IPS DF 4.7 (cell line): ENCODE measurements around the gene OR2G2.

ENCODE experiments used
- DNase-seq: peaks from one replicate; pipeline ENCODE4 v3.0.0-alpha.2; 2013; ENCODE audit warnings: low spot score; ENCODE audit errors: extremely low read depth

The OR2G2 gene

GRCh38 chr1:247588060-247588459, at the start of gene OR2G2:
Gene OR2G2, plus strand, starts transcription at chr1:247588360. Its CDS starts 0 bp downstream, at chr1:247588360.
- no peak for DNase-seq

- no peak for DNase-seq
Observed at GRCh38 chr1:247538561-247538960, 49.6 kb upstream of the OR2G2 start.

- DNase-seq, result no peak
Observed at GRCh38 chr1:247539215-247539614, 48.9 kb upstream of the OR2G2 start.

GRCh38 chr1:247540581-247540980, 47.6 kb upstream of the OR2G2 start:
- no peak for DNase-seq

- no peak for DNase-seq
Observed at GRCh38 chr1:247542811-247543210, 45.3 kb upstream of the OR2G2 start.

- DNase-seq, result no peak
Observed at GRCh38 chr1:247548092-247548491, 40.1 kb upstream of the OR2G2 start.

GRCh38 chr1:247548769-247549182, 39.4 kb upstream of the OR2G2 start, which contains the start of gene GCSAML:
Gene GCSAML, plus strand, starts transcription at chr1:247549134. Its CDS starts 58 bp downstream, at chr1:247549192.
- no peak for DNase-seq

GRCh38 chr1:247551721-247552120, 36.4 kb upstream of the OR2G2 start:
- no peak for DNase-seq

GRCh38 chr1:247552231-247552630, 35.9 kb upstream of the OR2G2 start:
- DNase-seq, result no peak

- DNase-seq, result no peak
Observed at GRCh38 chr1:247557926-247558674, 30.1 kb upstream of the OR2G2 start.

- no peak for DNase-seq
Observed at GRCh38 chr1:247561711-247562110, 26.4 kb upstream of the OR2G2 start.

- no peak for DNase-seq
Observed at GRCh38 chr1:247562198-247562597, 26.0 kb upstream of the OR2G2 start.

- no peak for DNase-seq
Observed at GRCh38 chr1:247574236-247574635, 13.9 kb upstream of the OR2G2 start.

- no peak for DNase-seq
Observed at GRCh38 chr1:247574664-247575063, 13.5 kb upstream of the OR2G2 start.

- no peak for DNase-seq
Observed at GRCh38 chr1:247576514-247576913, 11.6 kb upstream of the OR2G2 start.

GRCh38 chr1:247578946-247579460, 9.2 kb upstream of the OR2G2 start:
- no peak for DNase-seq

- DNase-seq, result no peak
Observed at GRCh38 chr1:247605286-247605685, 17.1 kb downstream of the OR2G2 start, which contains the start of gene OR2G3. Gene OR2G3, plus strand, starts transcription at chr1:247605586. Its CDS starts 0 bp downstream, at chr1:247605586.

- DNase-seq, result no peak
Observed at GRCh38 chr1:247613405-247613804, 25.2 kb downstream of the OR2G2 start.

- DNase-seq, result no peak
Observed at GRCh38 chr1:247614625-247615024, 26.5 kb downstream of the OR2G2 start.

- DNase-seq, result no peak
Observed at GRCh38 chr1:247627951-247628350, 39.8 kb downstream of the OR2G2 start.

GRCh38 chr1:247638011-247638410, 49.9 kb downstream of the OR2G2 start:
- DNase-seq, result no peak

- DNase-seq, result no peak
Observed at GRCh38 chr1:247638781-247639180, 50.6 kb downstream of the OR2G2 start.
